Measurements from ENCODE around the gene NEDD4L. TPM values are rescaled to one million over a fixed set of nuclear protein-coding genes. Genes with fewer than 3 reads are reported as not detected.
A peak's percentile ranks its signal among the peaks of the same experiment; 100 is the strongest.

Gene NEDD4L
- total and polyA plus RNA-seq, 4 donors: 40.2 to 308 (median 148) TPM

GRCh38 chr18:58316396-58317342 lies 272.6 kb downstream of the NEDD4L start:
- Histone ChIP-seq H3K4me1 (ENCODE audit: control insufficient read depth in 5 of 5, insufficient read depth in 5 of 5, low read length in 5 of 5) (peaks cover 14 to 32% (median 17%) of the 10 kb centered on the region in 5 donors), H3K9me3 (ENCODE audit: control insufficient read depth in 4 of 4, insufficient read depth in 3 of 4, low read length in 3 of 4) (no peaks in the 10 kb centered on the region), H3K4me3 (no peak overlapping the region), H3K27me3 (ENCODE audit: control insufficient read depth in 3 of 3, insufficient read depth in 3 of 3, low read length in 2 of 3) (no peaks in the 10 kb centered on the region), H3K36me3 (ENCODE audit: control insufficient read depth in 4 of 4, insufficient read depth in 4 of 4, low read length in 4 of 4) (no peaks in the 10 kb centered on the region), H3K9ac (ENCODE audit: insufficient read depth in 1 of 2, low read length in 2 of 2) (no peak overlapping the region), H3K27ac (ENCODE audit: low read depth in 1 of 2, low read length in 1 of 2) (peak overlapping the region; percentile 42 to 77)
- DNase-seq (peak in 2 of 3 donors; percentile 58 to 67), ATAC-seq (ENCODE audit: insufficient read depth, low FRiP score) (no peak)
- 72 to 78% methylated on average over 16 of the region's 16 CpGs for WGBS, 2 donors
- TF ChIP-seq CTCF (IDR thresholded peaks at IDR 0.05; ENCODE audit: control extremely low read depth, extremely low read depth): no peak

- Histone ChIP-seq H3K4me3 (no peak overlapping the region), H3K27ac (ENCODE audit: low read depth in 1 of 2, low read length in 1 of 2) (no peak overlapping the region), H3K9ac (ENCODE audit: insufficient read depth in 1 of 2, low read length in 2 of 2) (no peak overlapping the region), H3K27me3 (ENCODE audit: control insufficient read depth in 3 of 3, insufficient read depth in 3 of 3, low read length in 2 of 3) (no peaks in the 10 kb centered on the region), H3K36me3 (ENCODE audit: control insufficient read depth in 4 of 4, insufficient read depth in 4 of 4, low read length in 4 of 4) (no peaks in the 10 kb centered on the region), H3K9me3 (ENCODE audit: control insufficient read depth in 4 of 4, insufficient read depth in 3 of 4, low read length in 3 of 4) (no peaks in the 10 kb centered on the region), H3K4me1 (ENCODE audit: control insufficient read depth in 5 of 5, insufficient read depth in 5 of 5, low read length in 5 of 5) (peaks cover 13 to 27% (median 16%) of the 10 kb centered on the region in 5 donors)
- ATAC-seq (ENCODE audit: insufficient read depth, low FRiP score): no peak
- no peak for DNase-seq
- 77 to 81% methylated on average over 2 of the region's 2 CpGs for WGBS, 2 donors
- TF ChIP-seq CTCF (IDR thresholded peaks at IDR 0.05; ENCODE audit: control extremely low read depth, extremely low read depth): no peak
Observed at GRCh38 chr18:58319719-58320118, 275.7 kb downstream of the NEDD4L start.

- Histone ChIP-seq H3K36me3 (ENCODE audit: control insufficient read depth in 4 of 4, insufficient read depth in 4 of 4, low read length in 4 of 4) (peaks cover 0 to 4% (median under 1%) of the 10 kb centered on the region in 4 donors), H3K9ac (ENCODE audit: insufficient read depth in 1 of 2, low read length in 2 of 2) (no peak overlapping the region), H3K4me3 (no peak overlapping the region), H3K27ac (ENCODE audit: low read depth in 1 of 2, low read length in 1 of 2) (peak overlapping the region in 1 of 2 donors; percentile 17), H3K9me3 (ENCODE audit: control insufficient read depth in 4 of 4, insufficient read depth in 3 of 4, low read length in 3 of 4) (peaks cover 0 to 1% (median 0%) of the 10 kb centered on the region in 4 donors), H3K4me1 (ENCODE audit: control insufficient read depth in 5 of 5, insufficient read depth in 5 of 5, low read length in 5 of 5) (peaks cover 6 to 17% (median 11%) of the 10 kb centered on the region in 5 donors), H3K27me3 (ENCODE audit: control insufficient read depth in 3 of 3, insufficient read depth in 3 of 3, low read length in 2 of 3) (no peaks in the 10 kb centered on the region)
- no peak for TF ChIP-seq CTCF (IDR thresholded peaks at IDR 0.05; ENCODE audit: control extremely low read depth, extremely low read depth)
- ATAC-seq (ENCODE audit: insufficient read depth, low FRiP score) (no peak), DNase-seq (no peak)
- WGBS, 2 donors: 68 to 71% methylated on average over 3 of the region's 3 CpGs
Observed at GRCh38 chr18:58320907-58321561, 277.0 kb downstream of the NEDD4L start.

Data from lung (tissue), 12 donors.